GM23248 (cell line): Measurements from ENCODE around the gene PREB.

Experiments
- EZH2 ChIP-seq: fragments of 200-600 bp; sonication (generic); IDR thresholded peaks from 2 replicates; pipeline ENCODE4 v1.6.1; 2018; ENCODE audit warnings: antibody characterized with exemption, mild to moderate bottlenecking; ENCODE audit not compliant: insufficient read depth, poor library complexity, severe bottlenecking
- EZH2phosphoT487 ChIP-seq: fragments of 200-600 bp; sonication (generic); IDR thresholded peaks from 2 replicates; pipeline ENCODE4 v1.6.1; 2018; ENCODE audit warnings: antibody characterized with exemption, moderate library complexity, mild to moderate bottlenecking, low read depth; ENCODE audit not compliant: insufficient read depth

GRCh38 chr2:27130396-27130795, 4.0 kb downstream of the PREB start:
- TF ChIP-seq EZH2 (no peak), EZH2phosphoT487 (no peak)
